GM21367 (cell line): Measurements from ENCODE around the gene GSK3A.
A peak's percentile ranks its signal among the peaks of the same experiment; 100 is the strongest.
"Not testable (repeated sequence)": the region's sequence is repeated elsewhere in the genome, so short reads cannot be mapped to it uniquely, and the experiment has no call there.

Experiments used
- ATAC-seq: cut with Tn5 transposase; IDR thresholded peaks from one replicate; pipeline ENCODE4 v1.9.1; 2021; ENCODE audit not compliant: unreplicated experiment

GSK3A gene

GRCh38 chr19:42268704-42269477 lies 26.5 kb upstream of the GSK3A start, which contains the start of gene CIC:
TSS of gene CIC (plus strand) at chr19:42269252. CDS start at chr19:42271784, 2,532 bp downstream.
- peak; percentile 69 for ATAC-seq

- ATAC-seq: peak; percentile 46
Observed at GRCh38 chr19:42268142-42268703, 25.8 kb upstream of the GSK3A start.

GRCh38 chr19:42267644-42268141 lies 25.3 kb upstream of the GSK3A start:
- ATAC-seq: no peak

GRCh38 chr19:42266928-42267603 lies 24.7 kb upstream of the GSK3A start:
- not testable (repeated sequence) for ATAC-seq

GRCh38 chr19:42266105-42266504 lies 23.7 kb upstream of the GSK3A start:
- ATAC-seq: not testable (repeated sequence)

- no peak for ATAC-seq
Observed at GRCh38 chr19:42261763-42262162, 19.4 kb upstream of the GSK3A start.

- not testable (repeated sequence) for ATAC-seq
Observed at GRCh38 chr19:42257842-42258241, 15.4 kb upstream of the GSK3A start.

GRCh38 chr19:42255766-42256745 lies 13.7 kb upstream of the GSK3A start:
- ATAC-seq: no peak

GRCh38 chr19:42254850-42255765 lies 12.7 kb upstream of the GSK3A start, which contains the start of gene ERF:
TSS of gene ERF (minus strand) at chr19:42255128. CDS start at chr19:42254999, 129 bp downstream.
- peak; percentile 45 for ATAC-seq

- ATAC-seq: no peak
Observed at GRCh38 chr19:42254089-42254849, 11.9 kb upstream of the GSK3A start.

GRCh38 chr19:42253245-42254088 lies 11.1 kb upstream of the GSK3A start:
- ATAC-seq: no peak

GRCh38 chr19:42252365-42253244 lies 10.2 kb upstream of the GSK3A start:
- no peak for ATAC-seq

- no peak for ATAC-seq
Observed at GRCh38 chr19:42251572-42252358, 9.4 kb upstream of the GSK3A start.

GRCh38 chr19:42250666-42251531 lies 8.5 kb upstream of the GSK3A start:
- ATAC-seq: no peak

GRCh38 chr19:42250183-42250665 lies 7.8 kb upstream of the GSK3A start:
- no peak for ATAC-seq
